Esophagus muscularis mucosa (tissue), 2 donors: ENCODE data around the gene ITGA8.

Source experiments
- POLR2A ChIP-seq: fragments of 450-650 bp; IDR thresholded peaks from one replicate; pipeline ENCODE4 v1.6.1; 2017; ENCODE audit warnings: antibody characterized with exemption, moderate library complexity, mild to moderate bottlenecking, low read depth
- POLR2AphosphoS5 ChIP-seq, 2 donors: sonication (generic); formaldehyde crosslinking; IDR thresholded peaks; one replicate each; pipeline ENCODE4 v1.6.1; 2017; ENCODE audit warnings: antibody characterized with exemption in 2 of 2

- TF ChIP-seq POLR2A (no peak), POLR2AphosphoS5 (IDR thresholded peaks at IDR 0.05) (no peak)
Observed at GRCh38 chr10:15485684-15486316, 233.9 kb downstream of the ITGA8 start.
